ENCODE measurements around the gene PRSS57.

PRSS57 gene

DNA sequence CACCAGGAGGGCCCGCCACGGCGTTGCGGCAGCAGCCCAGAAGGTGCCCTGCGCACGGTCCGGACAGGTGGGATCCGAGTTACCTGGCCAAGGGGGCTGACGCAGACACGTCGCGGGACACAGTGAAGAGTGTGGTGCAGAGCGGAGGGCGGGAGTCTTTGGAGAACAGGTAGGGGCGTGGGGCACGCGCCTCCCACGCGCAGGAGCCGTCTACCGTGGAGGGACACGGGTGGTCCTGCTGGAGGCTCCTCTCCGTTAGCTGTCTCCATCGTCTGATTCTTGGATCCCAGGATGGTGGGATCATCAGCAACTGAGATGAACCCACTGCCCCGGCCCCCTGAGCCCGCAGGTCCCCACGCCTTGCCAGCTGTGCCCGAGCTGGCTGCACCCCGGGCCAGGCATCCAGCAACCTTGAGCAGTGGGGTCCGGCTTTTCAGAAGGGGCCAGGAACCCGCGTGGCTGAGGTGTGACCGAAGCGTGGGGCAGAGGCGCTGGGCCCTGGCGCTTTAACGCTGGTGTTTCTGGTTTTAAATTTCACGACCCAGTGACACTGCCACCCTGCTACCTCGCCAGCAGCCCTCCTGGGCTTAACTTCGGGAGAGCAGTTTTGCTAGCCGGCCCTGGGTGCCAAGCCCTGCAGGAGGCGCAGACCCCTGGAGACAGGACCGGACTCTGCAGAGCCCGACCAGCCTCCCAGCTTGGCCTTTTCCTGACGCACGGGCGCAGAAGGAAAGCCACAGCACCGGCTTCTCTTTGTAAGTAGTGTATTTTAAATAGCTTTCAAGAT is 48.3 kb downstream of the PRSS57 start:
- DNase-seq (ENCODE audit: extremely low spot score) = no peak
- ChIA-PET POLR2A (no interaction called here), CTCF (interaction anchor here (2.0 kb wide), 1 partner anchor 13 kb away, joined by 4 read pairs; no protein-coding TSS in a partner anchor)
- TF ChIP-seq, protein P1, sequence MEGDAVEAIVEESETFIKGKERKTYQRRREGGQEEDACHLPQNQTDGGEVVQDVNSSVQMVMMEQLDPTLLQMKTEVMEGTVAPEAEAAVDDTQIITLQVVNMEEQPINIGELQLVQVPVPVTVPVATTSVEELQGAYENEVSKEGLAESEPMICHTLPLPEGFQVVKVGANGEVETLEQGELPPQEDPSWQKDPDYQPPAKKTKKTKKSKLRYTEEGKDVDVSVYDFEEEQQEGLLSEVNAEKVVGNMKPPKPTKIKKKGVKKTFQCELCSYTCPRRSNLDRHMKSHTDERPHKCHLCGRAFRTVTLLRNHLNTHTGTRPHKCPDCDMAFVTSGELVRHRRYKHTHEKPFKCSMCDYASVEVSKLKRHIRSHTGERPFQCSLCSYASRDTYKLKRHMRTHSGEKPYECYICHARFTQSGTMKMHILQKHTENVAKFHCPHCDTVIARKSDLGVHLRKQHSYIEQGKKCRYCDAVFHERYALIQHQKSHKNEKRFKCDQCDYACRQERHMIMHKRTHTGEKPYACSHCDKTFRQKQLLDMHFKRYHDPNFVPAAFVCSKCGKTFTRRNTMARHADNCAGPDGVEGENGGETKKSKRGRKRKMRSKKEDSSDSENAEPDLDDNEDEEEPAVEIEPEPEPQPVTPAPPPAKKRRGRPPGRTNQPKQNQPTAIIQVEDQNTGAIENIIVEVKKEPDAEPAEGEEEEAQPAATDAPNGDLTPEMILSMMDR (IDR thresholded peaks at IDR 0.05; ENCODE audit: control extremely low read depth, extremely low read depth, low read depth, missing control alignments) = no peak

DNA sequence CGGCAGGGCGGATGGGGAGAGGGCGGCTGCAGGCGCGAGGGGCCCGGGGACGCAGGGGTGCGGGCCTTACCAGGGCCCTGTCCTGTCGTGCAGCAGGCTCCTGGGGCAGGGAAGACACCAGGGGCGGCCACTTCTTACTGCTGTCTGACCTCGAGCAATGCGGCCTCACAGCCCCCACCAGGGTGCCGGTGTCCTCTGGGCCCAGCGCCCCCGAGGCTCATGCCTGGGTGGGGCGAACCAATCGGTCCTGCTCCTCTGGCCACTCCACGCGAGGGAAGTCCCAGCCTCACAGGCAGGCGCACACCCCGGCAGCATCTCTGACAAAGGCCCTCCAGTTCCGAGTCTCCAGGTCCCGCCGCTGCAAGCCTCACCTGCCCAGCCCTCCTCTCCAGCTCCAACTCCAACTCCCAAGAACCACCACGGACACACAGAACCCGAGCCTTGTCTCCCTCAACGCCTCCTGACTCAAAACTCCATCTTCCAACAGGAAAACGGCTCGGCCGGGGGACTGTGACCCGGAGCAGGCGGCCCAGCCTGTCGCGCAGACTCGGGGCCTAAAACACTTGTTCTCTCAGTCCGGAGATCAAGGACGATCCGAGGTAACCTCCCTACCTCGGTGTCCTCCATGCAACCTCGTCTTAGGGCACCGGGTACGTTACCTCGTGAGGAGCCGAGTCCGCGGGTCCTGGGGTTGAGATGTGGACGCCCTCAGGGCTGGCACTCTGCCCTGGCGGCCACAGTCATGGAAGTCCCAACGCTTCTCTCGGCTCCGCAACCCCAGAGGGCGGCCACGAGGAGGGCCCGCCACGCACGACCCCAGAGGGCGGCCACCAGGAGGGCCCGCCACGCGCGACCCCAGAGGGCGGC is 49.1 kb downstream of the PRSS57 start:
- DNase-seq (ENCODE audit: extremely low spot score) = no peak
- ChIA-PET POLR2A (no interaction called here), CTCF (no interaction called here)
- TF ChIP-seq, protein P1 (IDR thresholded peaks at IDR 0.05; ENCODE audit: control extremely low read depth, extremely low read depth, low read depth, missing control alignments) = no peak

DNA sequence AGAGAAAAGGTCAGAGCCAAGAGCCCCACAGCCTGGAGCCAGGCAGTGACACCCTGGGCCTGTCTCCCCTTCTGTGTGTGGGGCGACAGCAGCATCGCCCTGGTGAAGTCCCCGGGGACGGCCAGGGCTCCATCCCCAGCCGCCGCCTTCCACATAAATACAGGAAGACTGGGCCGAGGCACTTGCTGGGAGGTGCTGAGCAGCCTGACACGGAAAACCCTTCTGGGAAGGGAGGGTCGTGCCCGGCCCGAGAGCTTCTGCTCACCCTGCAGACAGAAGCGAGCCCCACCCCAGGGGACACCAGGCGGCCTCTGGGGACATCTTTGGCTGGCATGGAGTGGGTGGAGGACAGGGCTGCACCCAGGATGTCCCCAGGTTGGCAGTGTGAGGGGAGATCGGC is 50.5 kb downstream of the PRSS57 start:
- TF ChIP-seq, protein P1 (IDR thresholded peaks at IDR 0.05; ENCODE audit: control extremely low read depth, extremely low read depth, low read depth, missing control alignments) = no peak
- ChIA-PET CTCF (no interaction called here), POLR2A (no interaction called here)
- no peak for DNase-seq (ENCODE audit: extremely low spot score)

DNA sequence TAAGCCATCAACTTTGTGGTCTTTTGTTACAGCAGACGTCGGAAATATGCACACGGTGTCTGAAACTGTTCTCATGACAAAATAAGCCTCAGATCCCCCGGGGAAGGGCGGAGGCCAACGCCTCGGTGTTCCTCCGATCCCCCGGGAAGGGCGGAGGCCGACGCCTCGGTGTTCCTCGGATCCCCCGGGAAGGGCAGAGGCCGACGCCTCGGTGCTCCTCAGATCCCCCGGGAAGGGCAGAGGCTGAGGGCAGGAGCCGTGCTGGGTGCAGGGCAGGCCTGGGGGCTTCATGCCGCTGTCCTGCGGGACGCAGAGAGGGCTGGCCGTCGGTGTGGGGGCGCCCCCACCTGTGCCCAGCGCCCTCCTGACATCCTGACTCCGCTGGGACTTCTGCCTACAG is 50.9 kb downstream of the PRSS57 start:
- no peak for DNase-seq (ENCODE audit: extremely low spot score)
- ChIA-PET POLR2A (no interaction called here), CTCF (no interaction called here)

DNA sequence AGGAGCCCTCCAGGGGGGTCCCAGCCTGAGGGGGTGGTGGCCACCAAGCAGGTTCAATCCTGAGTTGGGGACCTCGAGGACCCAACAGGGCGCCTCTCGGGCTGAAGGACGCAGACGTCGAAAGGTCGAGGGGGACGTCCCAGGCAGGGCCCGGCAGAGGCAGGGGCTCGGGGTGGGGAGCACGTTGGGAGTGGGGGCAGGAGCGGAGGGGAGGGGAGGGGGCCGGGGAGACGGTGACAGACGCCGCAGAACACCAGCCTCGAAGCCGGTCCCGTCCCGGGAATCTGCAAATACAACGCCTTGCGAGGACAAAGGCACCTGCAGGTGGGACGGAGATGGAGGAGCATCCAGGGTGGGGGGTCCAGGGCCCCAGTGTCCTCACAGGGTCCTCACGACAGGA is 51.5 kb downstream of the PRSS57 start:
- TF ChIP-seq, protein P1 (IDR thresholded peaks at IDR 0.05; ENCODE audit: control extremely low read depth, extremely low read depth, low read depth, missing control alignments) = no peak
- ChIA-PET POLR2A (no interaction called here), CTCF (no interaction called here)
- DNase-seq (ENCODE audit: extremely low spot score) = no peak

More for the DNA sequence above, 50.9 kb downstream of the PRSS57 start:
- TF ChIP-seq, protein P1 (IDR thresholded peaks at IDR 0.05; ENCODE audit: control extremely low read depth, extremely low read depth, low read depth, missing control alignments) = no peak

DNA sequence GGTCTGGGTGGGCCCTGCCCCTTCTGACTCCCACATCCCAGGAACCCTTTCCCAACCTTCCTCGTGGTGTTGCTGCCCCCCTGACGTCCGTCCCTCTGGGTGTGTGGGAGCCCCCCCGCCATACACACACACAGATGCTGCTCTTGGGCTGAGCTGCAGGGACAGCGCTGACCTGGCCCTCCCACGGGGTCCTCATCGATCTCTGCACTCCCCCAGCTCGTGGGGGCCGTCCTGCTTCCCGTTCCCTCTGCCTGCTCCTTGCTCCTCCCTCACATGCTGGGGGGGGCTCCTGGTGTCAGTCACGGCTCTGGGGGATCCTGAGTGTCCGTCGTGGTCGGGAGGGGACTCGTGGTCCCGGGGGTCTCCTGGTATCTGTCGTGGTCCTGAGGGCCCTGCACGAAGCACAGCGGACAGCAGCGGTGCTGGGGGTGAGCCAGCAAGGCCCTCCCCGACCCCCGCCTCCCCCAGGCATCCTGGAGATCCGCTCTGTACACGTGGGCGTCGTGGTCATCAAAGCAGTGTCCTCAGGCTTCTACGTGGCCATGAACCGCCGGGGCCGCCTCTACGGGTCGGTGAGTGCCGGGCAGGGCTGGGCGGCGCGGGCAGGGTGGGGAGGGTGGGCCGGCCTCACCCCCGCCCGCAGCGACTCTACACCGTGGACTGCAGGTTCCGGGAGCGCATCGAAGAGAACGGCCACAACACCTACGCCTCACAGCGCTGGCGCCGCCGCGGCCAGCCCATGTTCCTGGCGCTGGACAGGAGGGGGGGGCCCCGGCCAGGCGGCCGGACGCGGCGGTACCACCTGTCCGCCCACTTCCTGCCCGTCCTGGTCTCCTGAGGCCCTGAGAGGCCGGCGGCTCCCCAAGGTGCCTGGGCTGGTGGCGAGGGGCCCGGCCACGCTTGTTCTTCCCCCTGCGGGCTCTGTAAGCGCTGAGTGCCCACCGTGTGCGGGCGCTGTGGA is 52.2 kb downstream of the PRSS57 start:
- POLR2A ChIA-PET = no interaction called here
- CTCF ChIA-PET = no interaction called here

More for the DNA sequence above, 52.2 kb downstream of the PRSS57 start:
- TF ChIP-seq, protein P1 (IDR thresholded peaks at IDR 0.05; ENCODE audit: control extremely low read depth, extremely low read depth, low read depth, missing control alignments) = no peak
- DNase-seq (ENCODE audit: extremely low spot score) = no peak
